Testis (tissue), 3 donors: ENCODE measurements around the gene MYO7B. TPM values are rescaled to one million over a fixed set of nuclear protein-coding genes. Genes with fewer than 3 reads are reported as not detected.

Experiments used
- DNase-seq: peaks from one replicate; pipeline ENCODE4 v3.0.0-alpha.2; 2019
- H3K27ac ChIP-seq, 2 donors: fragments of 200-600 bp; sonication (generic); one replicate each; pipeline ENCODE4 v1.5.1; 2019
- H3K27me3 ChIP-seq: fragments of 200-600 bp; sonication (generic); one replicate; pipeline ENCODE4 v1.5.1; 2019
- H3K36me3 ChIP-seq: fragments of 200-600 bp; sonication (generic); one replicate; pipeline ENCODE4 v1.5.1; 2017; ENCODE audit warnings: low read depth; ENCODE audit errors: missing control alignments
- H3K4me1 ChIP-seq: fragments of 200-600 bp; sonication (generic); one replicate; pipeline ENCODE4 v1.5.1; 2019
- H3K4me3 ChIP-seq, 2 donors: fragments of 200-600 bp; sonication (generic); one replicate each; pipeline ENCODE4 v1.5.1; 2017 to 2019
- H3K9me3 ChIP-seq: fragments of 200-600 bp; sonication (generic); one replicate; pipeline ENCODE4 v1.5.1; 2017
- POLR2A ChIP-seq: fragments of 450-650 bp; IDR thresholded peaks from one replicate; pipeline ENCODE4 v1.6.1; 2017; ENCODE audit warnings: antibody characterized with exemption, mild to moderate bottlenecking, moderate library complexity
- WGBS, 2 donors: methylation state at CpG; one replicate each; pipeline ENCODE4 v1.1.5; 2018; 5-methylcytosine and 5-hydroxymethylcytosine counted together
- intact Hi-C: fragments of 100-400 bp; cut with DNase I; formaldehyde crosslinking; loops from one replicate; pipeline ENCODE4 v1.15.1; 2023; ENCODE audit warnings: low total_unique reads
- polyA plus RNA-seq: library from polyadenylated mRNA; stranded (reverse); fragments of 350-450 nt; fragmentation: Illumina TruSeq; extraction: RNeasy Lipid Tissue Mini Kit (QIAGEN cat#74804); gene quantifications from one replicate; pipeline ENCODE4 v1.2.3, GENCODE V29; 2014; ENCODE audit warnings: low read depth, low replicate concordance; ENCODE audit not compliant: insufficient read depth
- total RNA-seq, 2 donors: library from RNA; depleted of rRNA; stranded (reverse); fragments of >200 nt; gene quantifications; one replicate each; pipeline ENCODE4 v1.2.3, GENCODE V29; 2016
- TF ChIP-seq, protein P1 (sequence below), 3 experiments: fragments of 450-650 bp in 2 of 3; fragments of 200-600 bp in 1 of 3; sonication (generic) in 1 of 3; IDR thresholded peaks; one replicate each; pipeline ENCODE4 v1.5.1; 2016 to 2019; ENCODE audit warnings: antibody characterized with exemption in 3 of 3, mild to moderate bottlenecking in 2 of 3, moderate library complexity in 1 of 3

MYO7B gene
- total and polyA plus RNA-seq, 3 donors from 2014 or later = 3.6 to 5.6 (median 4.2) TPM

DNA sequence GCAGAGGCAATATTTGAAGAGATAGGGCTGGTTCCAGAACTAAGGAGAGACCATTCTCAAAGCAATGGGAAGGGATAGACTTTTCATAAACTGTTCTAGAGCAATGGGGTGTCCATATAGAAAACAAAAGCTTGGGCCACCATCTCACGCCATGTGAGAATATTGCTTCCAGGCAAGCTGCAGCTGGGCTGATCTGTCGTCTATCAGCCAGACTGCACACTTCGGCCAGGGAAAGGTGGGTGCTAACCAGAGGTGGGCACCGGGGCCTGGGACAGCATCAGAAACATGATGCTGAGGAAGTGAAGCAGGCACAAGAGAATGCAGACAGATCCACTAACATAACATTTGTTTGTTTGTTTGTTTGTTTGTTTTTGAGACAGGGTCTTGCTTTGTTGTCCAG is 43.7 kb downstream of the MYO7B start:
- DNase-seq = no peak
- no peak for TF ChIP-seq POLR2A
- TF ChIP-seq, protein P1, sequence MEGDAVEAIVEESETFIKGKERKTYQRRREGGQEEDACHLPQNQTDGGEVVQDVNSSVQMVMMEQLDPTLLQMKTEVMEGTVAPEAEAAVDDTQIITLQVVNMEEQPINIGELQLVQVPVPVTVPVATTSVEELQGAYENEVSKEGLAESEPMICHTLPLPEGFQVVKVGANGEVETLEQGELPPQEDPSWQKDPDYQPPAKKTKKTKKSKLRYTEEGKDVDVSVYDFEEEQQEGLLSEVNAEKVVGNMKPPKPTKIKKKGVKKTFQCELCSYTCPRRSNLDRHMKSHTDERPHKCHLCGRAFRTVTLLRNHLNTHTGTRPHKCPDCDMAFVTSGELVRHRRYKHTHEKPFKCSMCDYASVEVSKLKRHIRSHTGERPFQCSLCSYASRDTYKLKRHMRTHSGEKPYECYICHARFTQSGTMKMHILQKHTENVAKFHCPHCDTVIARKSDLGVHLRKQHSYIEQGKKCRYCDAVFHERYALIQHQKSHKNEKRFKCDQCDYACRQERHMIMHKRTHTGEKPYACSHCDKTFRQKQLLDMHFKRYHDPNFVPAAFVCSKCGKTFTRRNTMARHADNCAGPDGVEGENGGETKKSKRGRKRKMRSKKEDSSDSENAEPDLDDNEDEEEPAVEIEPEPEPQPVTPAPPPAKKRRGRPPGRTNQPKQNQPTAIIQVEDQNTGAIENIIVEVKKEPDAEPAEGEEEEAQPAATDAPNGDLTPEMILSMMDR (IDR thresholded peaks at IDR 0.05) = no peak
- Histone ChIP-seq H3K4me3 (no peak overlapping the region), H3K9me3 (no peaks in the 10 kb centered on the region), H3K36me3 (no peaks in the 10 kb centered on the region), H3K27me3 (no peaks in the 10 kb centered on the region), H3K27ac (no peak overlapping the region), H3K4me1 (peaks cover 9% of the 10 kb centered on the region)
- intact Hi-C loops = no loop called here
- 87 to 91% methylated on average over 4 of the region's 4 CpGs for WGBS, 2 donors

- DNase-seq = no peak
- WGBS, 2 donors = 88 to 91% methylated on average over 20 to 24 of the region's 24 CpGs
- intact Hi-C loops = no loop called here
These were observed 44.9 kb downstream of the MYO7B start for GRCh38 chr2:127580167-127581049.

GRCh38 chr2:127581050-127581345 is 45.5 kb downstream of the MYO7B start:
- H3K27me3 ChIP-seq = no peaks in the 10 kb centered on the region
- DNase-seq = no peak
- H3K4me3 ChIP-seq = no peak overlapping the region
- TF ChIP-seq, protein P1 (IDR thresholded peaks at IDR 0.05) = no peak
- TF ChIP-seq POLR2A = no peak
- no peaks in the 10 kb centered on the region for H3K9me3 ChIP-seq
- WGBS, 2 donors = 84% methylated on average over 4 of the region's 4 CpGs
- peaks cover 9% of the 10 kb centered on the region for H3K4me1 ChIP-seq
- no peaks in the 10 kb centered on the region for H3K36me3 ChIP-seq
- H3K27ac ChIP-seq = no peak overlapping the region
- intact Hi-C loops = no loop called here

More at GRCh38 chr2:127580167-127581049, 44.9 kb downstream of the MYO7B start:
- no peak overlapping the region for H3K27ac ChIP-seq
- no peaks in the 10 kb centered on the region for H3K36me3 ChIP-seq
- H3K4me1 ChIP-seq = peaks cover 9% of the 10 kb centered on the region
- no peaks in the 10 kb centered on the region for H3K27me3 ChIP-seq
- no peak for TF ChIP-seq POLR2A
- TF ChIP-seq, protein P1 (IDR thresholded peaks at IDR 0.05) = no peak
- no peak overlapping the region for H3K4me3 ChIP-seq
- H3K9me3 ChIP-seq = no peaks in the 10 kb centered on the region

DNA sequence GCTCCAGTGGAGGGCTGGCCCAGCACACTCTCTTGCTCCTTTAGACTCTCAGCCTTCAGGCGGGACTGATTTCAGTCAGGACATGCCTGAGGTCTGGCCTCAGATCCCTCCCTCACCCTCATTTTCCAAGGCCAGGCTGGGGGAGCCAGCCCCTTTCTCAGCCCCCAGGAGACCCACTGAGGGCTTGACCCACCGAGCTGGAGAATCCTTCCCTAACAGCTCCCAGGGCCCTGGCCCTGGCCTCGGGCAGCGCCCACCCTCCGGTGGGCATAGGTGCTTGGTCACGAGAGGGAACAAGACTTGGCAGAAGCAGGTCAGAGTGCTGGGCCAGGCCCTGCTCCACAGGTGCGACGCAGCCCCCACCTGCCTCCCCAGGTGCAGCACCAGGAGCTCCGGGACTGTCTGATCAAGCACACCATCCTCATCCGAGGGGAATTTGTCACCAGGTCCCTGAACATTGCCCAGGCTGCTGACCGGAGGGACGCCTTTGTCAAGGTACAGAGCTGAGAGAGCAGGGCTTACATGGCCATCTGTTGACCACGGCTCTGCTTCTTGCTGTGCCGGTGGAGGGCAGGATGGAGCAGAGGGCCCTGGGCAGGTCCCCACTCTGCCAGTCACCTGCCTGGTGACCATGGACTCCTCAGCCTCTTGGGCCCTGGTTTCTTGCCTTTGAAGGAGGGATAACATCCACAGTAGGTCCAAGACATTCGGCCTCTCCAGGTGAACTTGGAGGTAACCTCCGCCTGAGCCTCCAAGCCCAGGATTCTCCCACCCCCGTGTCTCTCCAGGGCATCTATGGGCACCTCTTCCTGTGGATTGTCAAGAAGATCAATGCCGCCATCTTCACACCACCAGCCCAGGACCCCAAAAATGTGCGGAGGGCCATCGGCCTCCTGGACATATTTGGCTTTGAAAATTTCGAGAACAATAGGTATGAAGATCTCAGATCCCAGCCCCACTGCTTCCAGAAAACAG is 46.3 kb downstream of the MYO7B start:
- no peak overlapping the region for H3K27ac ChIP-seq
- TF ChIP-seq, protein P1 (IDR thresholded peaks at IDR 0.05) = no peak
- no peak for TF ChIP-seq POLR2A
- intact Hi-C loops = no loop called here
- H3K9me3 ChIP-seq = no peaks in the 10 kb centered on the region
- peaks cover under 1% of the 10 kb centered on the region for H3K4me1 ChIP-seq
- 94 to 99% methylated on average over 8 to 21 of the region's 21 CpGs for WGBS, 2 donors
- H3K27me3 ChIP-seq = no peaks in the 10 kb centered on the region
- DNase-seq = no peak
- no peak overlapping the region for H3K4me3 ChIP-seq
- H3K36me3 ChIP-seq = no peaks in the 10 kb centered on the region
